DOHH2 (cell line): ENCODE data around the gene ATP7B.

Experiments
- H3F3A ChIP-seq: fragments of 200-600 bp; sonication (generic), shearing (Covaris generic); 2 replicates; pipeline ENCODE4 v1.6.0; 2016; ENCODE audit warnings: antibody characterized with exemption, mild to moderate bottlenecking; ENCODE audit not compliant: control insufficient read depth, insufficient read depth
- H3K27ac ChIP-seq: fragments of 200-600 bp; sonication (generic); 2 replicates; pipeline ENCODE4 v1.5.1; 2014; ENCODE audit warnings: low read depth, mild to moderate bottlenecking, low read length, moderate library complexity
- H3K27me3 ChIP-seq: fragments of 200-600 bp; sonication (generic); 2 replicates; pipeline ENCODE4 v1.6.1; 2014; ENCODE audit warnings: mild to moderate bottlenecking, low read length, mixed read lengths; ENCODE audit not compliant: control insufficient read depth
- H3K36me3 ChIP-seq: fragments of 200-600 bp; sonication (generic); 2 replicates; pipeline ENCODE4 v1.6.1; 2014; ENCODE audit warnings: mild to moderate bottlenecking, low read length, moderate library complexity, mixed read lengths; ENCODE audit not compliant: control insufficient read depth
- H3K4me1 ChIP-seq: fragments of 200-600 bp; sonication (generic); 2 replicates; pipeline ENCODE4 v1.6.1; 2014; ENCODE audit warnings: mild to moderate bottlenecking, low read length, mixed read lengths; ENCODE audit not compliant: control insufficient read depth
- H3K4me2 ChIP-seq: fragments of 200-600 bp; sonication (generic); 2 replicates; pipeline ENCODE4 v1.6.0; 2014; ENCODE audit warnings: mild to moderate bottlenecking, low read length, moderate library complexity
- H3K4me3 ChIP-seq: fragments of 200-600 bp; sonication (generic); 2 replicates; pipeline ENCODE4 v1.5.1; 2014; ENCODE audit warnings: mild to moderate bottlenecking, low read length, mixed read lengths
- H3K79me2 ChIP-seq: fragments of 200-600 bp; sonication (generic); 2 replicates; pipeline ENCODE4 v1.6.1; 2014; ENCODE audit warnings: mild to moderate bottlenecking, low read length, mixed read lengths; ENCODE audit not compliant: control insufficient read depth
- H3K9me2 ChIP-seq: fragments of 200-600 bp; sonication (generic); replicated peaks from 2 replicates; pipeline ENCODE4 v1.6.1; 2014; ENCODE audit warnings: mild to moderate bottlenecking, low read length, mixed read lengths; ENCODE audit not compliant: control insufficient read depth
- H3K9me3 ChIP-seq: fragments of 200-600 bp; sonication (generic); 2 replicates; pipeline ENCODE4 v1.6.1; 2014; ENCODE audit warnings: antibody characterized with exemption, low read length, mixed read lengths; ENCODE audit not compliant: control insufficient read depth, insufficient read depth
- H4K20me1 ChIP-seq: fragments of 200-600 bp; sonication (generic); 2 replicates; pipeline ENCODE4 v1.6.0; 2014; ENCODE audit warnings: low read depth, mild to moderate bottlenecking, antibody characterized with exemption, low read length, moderate library complexity; ENCODE audit not compliant: control insufficient read depth, insufficient read depth
- CTCF ChIP-seq: fragments of 200-600 bp; sonication (generic); IDR thresholded peaks from one replicate; pipeline ENCODE4 v1.5.1; 2014; ENCODE audit warnings: antibody characterized with exemption, mild to moderate bottlenecking, low read depth, low read length; ENCODE audit not compliant: poor library complexity, severe bottlenecking
- EZH2phosphoT487 ChIP-seq: fragments of 200-600 bp; sonication (generic); IDR thresholded peaks from 2 replicates; pipeline ENCODE4 v1.6.1; 2017; ENCODE audit warnings: borderline replicate concordance, mild to moderate bottlenecking, antibody characterized with exemption, low read length, moderate library complexity, mixed read lengths

ATP7B gene

DNA sequence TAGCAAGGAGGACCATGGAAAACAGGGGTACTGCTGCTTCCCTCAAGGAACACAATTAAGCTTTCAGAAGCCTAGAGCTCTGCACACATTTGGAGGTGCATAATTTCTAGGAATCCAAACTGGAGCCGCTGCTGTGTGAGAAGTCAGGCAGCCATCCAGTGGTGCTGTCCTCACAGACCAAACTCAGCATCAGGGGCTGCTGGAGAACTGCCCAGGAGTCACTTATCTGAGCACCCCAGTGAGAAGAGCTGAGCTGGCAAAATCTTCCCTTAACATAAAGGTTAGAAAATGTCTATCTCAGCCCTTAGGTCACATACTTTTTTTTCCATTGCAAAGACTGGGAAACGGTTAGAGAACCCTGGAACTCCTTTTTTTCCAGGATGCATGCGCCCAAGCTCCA is 72.8 kb downstream of the ATP7B start:
- Histone ChIP-seq H3K4me1 (no peaks in the 10 kb centered on the region), H3F3A (no peaks in the 10 kb centered on the region), H3K36me3 (no peaks in the 10 kb centered on the region), H3K9me2 (no peaks in the 10 kb centered on the region), H4K20me1 (no peaks in the 10 kb centered on the region), H3K79me2 (no peaks in the 10 kb centered on the region), H3K27ac (no peak overlapping the region), H3K4me3 (no peak overlapping the region), H3K27me3 (no peaks in the 10 kb centered on the region; the same call in 1 of the 2 replicates), H3K9me3 (no peaks in the 10 kb centered on the region), H3K4me2 (no peak overlapping the region)
- no peak for TF ChIP-seq CTCF
- TF ChIP-seq EZH2phosphoT487, result no peak

DNA sequence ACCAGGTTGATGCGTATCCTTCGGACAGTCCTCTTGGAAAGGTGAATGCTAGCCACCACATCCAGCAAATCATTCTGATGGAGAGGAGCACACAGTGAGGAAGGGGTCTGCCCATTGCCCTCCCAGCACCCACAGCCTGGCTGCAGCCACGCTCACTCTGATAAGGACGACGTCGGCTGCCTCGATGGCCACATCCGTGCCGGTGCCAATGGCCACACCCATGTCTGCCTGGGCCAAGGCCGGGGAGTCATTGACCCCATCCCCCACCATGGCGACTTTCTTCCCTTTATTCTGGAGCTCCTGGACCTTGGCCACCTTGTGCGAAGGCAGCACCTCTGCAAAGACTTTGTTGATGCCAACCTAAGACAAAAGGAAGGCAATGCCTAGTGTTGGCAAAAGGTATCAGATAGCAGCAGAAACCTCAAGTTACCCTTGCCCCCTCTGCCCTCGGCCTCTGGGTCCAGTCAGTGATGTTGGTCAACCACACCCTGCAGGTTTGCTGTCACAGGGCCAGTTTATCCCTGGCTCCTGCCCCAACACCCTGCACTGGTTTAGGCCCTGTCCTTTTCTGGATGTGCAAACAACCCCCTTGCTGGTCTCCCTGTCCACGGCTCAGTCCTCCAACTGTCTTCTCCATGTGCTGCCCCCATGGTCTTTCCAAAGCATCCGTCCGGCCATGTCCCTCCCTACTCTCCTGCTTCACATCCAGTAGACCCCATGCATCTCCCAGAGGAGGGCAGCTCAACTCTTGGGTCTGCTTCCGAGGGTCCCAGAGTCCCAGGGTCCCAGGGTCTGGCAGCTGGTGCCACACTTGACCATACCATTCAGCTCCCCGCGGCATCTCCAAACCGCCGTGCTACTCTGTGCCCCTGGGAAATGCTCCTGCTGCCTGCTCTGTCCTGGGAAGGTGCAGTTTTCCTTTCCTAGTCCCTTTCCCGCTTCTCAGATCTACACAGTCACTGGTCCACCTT is 73.6 kb downstream of the ATP7B start:
- no peak overlapping the region for H3K4me3 ChIP-seq
- H4K20me1 ChIP-seq, result no peaks in the 10 kb centered on the region
- H3K9me3 ChIP-seq, result no peaks in the 10 kb centered on the region
- no peaks in the 10 kb centered on the region for H3K36me3 ChIP-seq
- H3K27me3 ChIP-seq, result 0 out of 2 replicates have a peak, but pooled peaks cover 4% of the 10 kb centered on the region
- H3K27ac ChIP-seq, result no peak overlapping the region
- no peaks in the 10 kb centered on the region for H3K4me1 ChIP-seq
- no peaks in the 10 kb centered on the region for H3F3A ChIP-seq
- no peaks in the 10 kb centered on the region for H3K9me2 ChIP-seq
- no peaks in the 10 kb centered on the region for H3K79me2 ChIP-seq
- no peak overlapping the region for H3K4me2 ChIP-seq
- TF ChIP-seq EZH2phosphoT487 (no peak), CTCF (no peak)

GRCh38 chr13:51935326-51936171 is 75.7 kb downstream of the ATP7B start:
- no peaks in the 10 kb centered on the region for H3K9me2 ChIP-seq
- H3K4me3 ChIP-seq, result no peak overlapping the region
- H3K4me2 ChIP-seq, result no peak overlapping the region
- no peaks in the 10 kb centered on the region for H4K20me1 ChIP-seq
- H3F3A ChIP-seq, result no peaks in the 10 kb centered on the region
- no peak for TF ChIP-seq EZH2phosphoT487
- peak; percentile 42 for TF ChIP-seq CTCF
- H3K79me2 ChIP-seq, result no peaks in the 10 kb centered on the region
- no peaks in the 10 kb centered on the region for H3K9me3 ChIP-seq
- H3K27ac ChIP-seq, result no peak overlapping the region
- H3K36me3 ChIP-seq, result no peaks in the 10 kb centered on the region
- no peaks in the 10 kb centered on the region for H3K4me1 ChIP-seq
- H3K27me3 ChIP-seq, result 0 out of 2 replicates have a peak, but pooled peaks cover 4% of the 10 kb centered on the region
